PFSK-1 (cell line): ENCODE measurements around the gene MOB3A.

Source experiments
- FOXP2 ChIP-seq: optimal IDR thresholded peaks from 2 replicates; pipeline ENCODE3; 2011; ENCODE audit warnings: borderline replicate concordance, control low read depth, inconsistent platforms; ENCODE audit not compliant: insufficient read depth; ENCODE audit errors: extremely low read length, extremely low read depth
- POLR2AphosphoS5 ChIP-seq: IDR thresholded peaks from 2 replicates; pipeline ENCODE4 v1.6.1; 2012; ENCODE audit warnings: low read depth, mild to moderate bottlenecking, control low read depth, low read length, moderate library complexity
- REST ChIP-seq, 2 experiments: IDR thresholded peaks; 2 replicates each; pipeline versions ENCODE4 v1.6.1 to v1.8.0; 2011 to 2012; ENCODE audit warnings: low read depth in 2 of 2, low read length in 2 of 2, control low read depth in 1 of 2, inconsistent platforms in 1 of 2, mild to moderate bottlenecking in 1 of 2, moderate library complexity in 1 of 2; ENCODE audit not compliant: insufficient read depth in 1 of 2
- SIN3A ChIP-seq: IDR thresholded peaks from 2 replicates; pipeline ENCODE4 v1.6.1; 2012; ENCODE audit warnings: mild to moderate bottlenecking, low read length, moderate library complexity, borderline replicate concordance; ENCODE audit not compliant: insufficient read depth
- TAF1 ChIP-seq: IDR thresholded peaks from 2 replicates; pipeline ENCODE4 v1.6.1; 2012; ENCODE audit warnings: low read length, control low read depth, borderline replicate concordance; ENCODE audit not compliant: insufficient read depth

Gene MOB3A

GRCh38 chr19:2100719-2101061, 4.6 kb upstream of the MOB3A start:
- TF ChIP-seq SIN3A, result no peak
- no peak for TF ChIP-seq REST (IDR thresholded peaks at IDR 0.05; ENCODE audit: insufficient read depth in 1 of 2, low read depth in 2 of 2, low read length in 2 of 2)
- TF ChIP-seq FOXP2, result no peak
- no peak for TF ChIP-seq TAF1
- no peak for TF ChIP-seq POLR2AphosphoS5

- TF ChIP-seq FOXP2 (no peak), POLR2AphosphoS5 (no peak), TAF1 (no peak), SIN3A (no peak), REST (IDR thresholded peaks at IDR 0.05; ENCODE audit: insufficient read depth in 1 of 2, low read depth in 2 of 2, low read length in 2 of 2) (no peak)
Measured at GRCh38 chr19:2099937-2100718, 4.0 kb upstream of the MOB3A start.

- no peak for TF ChIP-seq POLR2AphosphoS5
- no peak for TF ChIP-seq REST (IDR thresholded peaks at IDR 0.05; ENCODE audit: insufficient read depth in 1 of 2, low read depth in 2 of 2, low read length in 2 of 2)
Measured at GRCh38 chr19:2099054-2099501, 3.0 kb upstream of the MOB3A start.

GRCh38 chr19:2097886-2098327, 1.8 kb upstream of the MOB3A start:
- TF ChIP-seq TAF1, result no peak
- TF ChIP-seq POLR2AphosphoS5, result peak; percentile 20; the same call in 1 of the 2 replicates
- no peak for TF ChIP-seq REST (IDR thresholded peaks at IDR 0.05; ENCODE audit: insufficient read depth in 1 of 2, low read depth in 2 of 2, low read length in 2 of 2)
- no peak for TF ChIP-seq FOXP2
- no peak for TF ChIP-seq SIN3A
